H9 (cell line): Measurements from ENCODE around the gene DYRK1A. TPM values are rescaled to one million over a fixed set of nuclear protein-coding genes. Genes with fewer than 3 reads are reported as not detected.

Experiments
- DNase-seq: peaks from one replicate; pipeline ENCODE4 v3.0.0-alpha.2; 2017
- H2AFZ ChIP-seq: one replicate; pipeline ENCODE4 v1.6.1; 2013; ENCODE audit warnings: mild to moderate bottlenecking, low read length, control low read depth, moderate library complexity
- H2AK5ac ChIP-seq: 2 replicates; pipeline ENCODE4 v1.6.1; 2013; ENCODE audit warnings: low read length, control low read depth, mixed read lengths; ENCODE audit not compliant: insufficient read length
- H2BK120ac ChIP-seq: one replicate; pipeline ENCODE4 v1.6.1; 2013; ENCODE audit warnings: low read depth, mild to moderate bottlenecking, low read length, control low read depth, inconsistent platforms; ENCODE audit not compliant: poor library complexity, severe bottlenecking
- H2BK12ac ChIP-seq: 2 replicates; pipeline ENCODE4 v1.6.1; 2013; ENCODE audit warnings: low read length, control low read depth, mixed read lengths, low read depth; ENCODE audit not compliant: insufficient read length
- H2BK15ac ChIP-seq: 2 replicates; pipeline ENCODE4 v1.6.1; 2013; ENCODE audit warnings: low read depth, low read length, control low read depth
- H2BK20ac ChIP-seq: one replicate; pipeline ENCODE4 v1.6.1; 2013; ENCODE audit warnings: low read depth, mild to moderate bottlenecking, low read length, control low read depth, inconsistent platforms; ENCODE audit not compliant: poor library complexity, severe bottlenecking
- H2BK5ac ChIP-seq: 2 replicates; pipeline ENCODE4 v1.6.1; 2013; ENCODE audit warnings: low read length, control low read depth, mixed read lengths; ENCODE audit not compliant: insufficient read length
- H3K14ac ChIP-seq: 2 replicates; pipeline ENCODE4 v1.6.1; 2013; ENCODE audit warnings: low read length, control low read depth; ENCODE audit not compliant: insufficient read depth
- H3K18ac ChIP-seq: 2 replicates; pipeline ENCODE4 v1.6.1; 2013; ENCODE audit warnings: low read depth, mild to moderate bottlenecking, mixed read lengths, low read length, control low read depth; ENCODE audit not compliant: insufficient read length
- H3K23ac ChIP-seq: 2 replicates; pipeline ENCODE4 v1.6.1; 2013; ENCODE audit warnings: low read length, control low read depth, mixed read lengths, low read depth; ENCODE audit not compliant: insufficient read length
- H3K23me2 ChIP-seq: 2 replicates; pipeline ENCODE4 v1.6.1; 2013; ENCODE audit warnings: low read depth, mild to moderate bottlenecking, mixed read lengths, low read length, control low read depth; ENCODE audit not compliant: insufficient read length, poor library complexity, severe bottlenecking
- H3K27ac ChIP-seq: 2 replicates; pipeline ENCODE4 v1.5.1; 2013; ENCODE audit warnings: low read length, control low read depth, mixed read lengths, low read depth; ENCODE audit not compliant: insufficient read length
- H3K27me3 ChIP-seq: 2 replicates; pipeline ENCODE4 v1.6.1; 2013; ENCODE audit warnings: low read length, control low read depth, inconsistent platforms; ENCODE audit not compliant: insufficient read depth
- H3K4ac ChIP-seq: 2 replicates; pipeline ENCODE4 v1.6.1; 2013; ENCODE audit warnings: low read depth, mild to moderate bottlenecking, control low read depth, inconsistent platforms, low read length, moderate library complexity
- H3K4me1 ChIP-seq: 2 replicates; pipeline ENCODE4 v1.6.1; 2013; ENCODE audit warnings: low read length, control low read depth, inconsistent platforms; ENCODE audit not compliant: insufficient read depth
- H3K4me2 ChIP-seq: 2 replicates; pipeline ENCODE4 v1.6.1; 2013; ENCODE audit warnings: low read length, control low read depth, mixed read lengths; ENCODE audit not compliant: insufficient read length, insufficient read depth
- H3K56ac ChIP-seq: 2 replicates; pipeline ENCODE4 v1.6.1; 2013; ENCODE audit warnings: low read depth, mild to moderate bottlenecking, mixed read lengths, low read length, control low read depth; ENCODE audit not compliant: insufficient read length
- H3K79me1 ChIP-seq: 2 replicates; pipeline ENCODE4 v1.6.1; 2013; ENCODE audit warnings: low read depth, mild to moderate bottlenecking, moderate library complexity, low read length, control low read depth, inconsistent platforms; ENCODE audit not compliant: insufficient read depth, poor library complexity, severe bottlenecking
- H3K79me2 ChIP-seq: 2 replicates; pipeline ENCODE4 v1.6.1; 2013; ENCODE audit warnings: low read length, control low read depth, inconsistent platforms; ENCODE audit not compliant: insufficient read depth
- H3K9ac ChIP-seq: 2 replicates; pipeline ENCODE4 v1.6.1; 2013; ENCODE audit warnings: low read length, control low read depth, mixed read lengths; ENCODE audit not compliant: insufficient read length; ENCODE audit errors: extremely low read depth
- H3K9me3 ChIP-seq: one replicate; pipeline ENCODE4 v1.6.1; 2013; ENCODE audit warnings: low read depth, low read length, inconsistent platforms; ENCODE audit not compliant: control insufficient read depth
- H3T11ph ChIP-seq: one replicate; pipeline ENCODE4 v1.6.1; 2013; ENCODE audit warnings: mild to moderate bottlenecking, low read length, control low read depth, inconsistent platforms
- H4K20me1 ChIP-seq: one replicate; pipeline ENCODE4 v1.6.1; 2013; ENCODE audit not compliant: control insufficient read depth, insufficient read length, insufficient read depth
- H4K5ac ChIP-seq: 2 replicates; pipeline ENCODE4 v1.6.1; 2013; ENCODE audit warnings: low read depth, mild to moderate bottlenecking, mixed read lengths, low read length, control low read depth; ENCODE audit not compliant: insufficient read length
- H4K8ac ChIP-seq: replicated peaks from 2 replicates; pipeline ENCODE4 v1.6.1; 2013; ENCODE audit warnings: low read length, control low read depth, mixed read lengths, low read depth; ENCODE audit not compliant: insufficient read length
- H4K91ac ChIP-seq: 2 replicates; pipeline ENCODE4 v1.6.1; 2013; ENCODE audit warnings: low read depth, mild to moderate bottlenecking, moderate library complexity, mixed read lengths, low read length, control low read depth; ENCODE audit not compliant: insufficient read length
- H3K27ac Mint-ChIP-seq, 3 experiments: 2 replicates in 2 of 3; 3 replicates in 1 of 3; pipeline ENCODE4 v1.8.0; 2020 to 2021; ENCODE audit warnings: mixed read lengths in 3 of 3, mild to moderate bottlenecking in 1 of 3, moderate library complexity in 1 of 3
- H3K27me3 Mint-ChIP-seq: 2 replicates; pipeline ENCODE4 v1.8.0; 2021; ENCODE audit warnings: low read depth, mild to moderate bottlenecking, moderate library complexity, mixed read lengths
- H3K36me3 Mint-ChIP-seq, 3 experiments: 2 replicates in 2 of 3; 3 replicates in 1 of 3; pipeline ENCODE4 v1.8.0; 2020 to 2021; ENCODE audit warnings: low read depth in 3 of 3, mixed read lengths in 3 of 3; ENCODE audit not compliant: insufficient read depth in 1 of 3
- H3K4me1 Mint-ChIP-seq, 2 experiments: 2 replicates each; pipeline ENCODE4 v1.8.0; 2020; ENCODE audit warnings: mixed read lengths in 2 of 2
- H3K4me3 Mint-ChIP-seq, 2 experiments: 2 replicates in 1 of 2; 3 replicates in 1 of 2; pipeline ENCODE4 v1.8.0; 2020 to 2021; ENCODE audit warnings: mild to moderate bottlenecking in 2 of 2, mixed read lengths in 2 of 2, moderate library complexity in 1 of 2
- H3K9me3 Mint-ChIP-seq, 2 experiments: 2 replicates in 1 of 2; 3 replicates in 1 of 2; pipeline ENCODE4 v1.8.0; 2020; ENCODE audit warnings: mild to moderate bottlenecking in 2 of 2, mixed read lengths in 2 of 2, moderate library complexity in 1 of 2
- CTCF ChIP-seq: fragments of 200-600 bp; sonication (generic); conservative IDR thresholded peaks from 3 replicates; pipeline ENCODE4 v1.8.0; 2021; ENCODE audit warnings: antibody characterized with exemption, mild to moderate bottlenecking
- WGBS: extraction: QIAGEN DNeasy Blood & Tissue Kit; methylation state at CpG from one replicate; pipeline ENCODE4 v1.1.7; 2013; ENCODE audit warnings: missing lambda C conversion rate, low lambda C conversion rate, mixed read lengths; ENCODE audit not compliant: insufficient read length; ENCODE audit errors: extremely low coverage; 5-methylcytosine and 5-hydroxymethylcytosine counted together
- total RNA-seq: library from RNA; stranded (reverse); gene quantifications from 2 replicates; pipeline ENCODE4 v1.2.1, GENCODE V29; 2021

DYRK1A gene
- total RNA-seq, 1 experiment from 2014 or later = 73.6 TPM

- Mint-ChIP-seq H3K4me1 (no peaks in the 10 kb centered on the region; a peak in 1 of 4 replicates), H3K27ac (no peak overlapping the region), H3K27me3 (peaks cover 10% of the 10 kb centered on the region), H3K4me3 (no peak overlapping the region), H3K36me3 (no peaks in the 10 kb centered on the region; a peak in 1 of 7 replicates), H3K9me3 (no peaks in the 10 kb centered on the region; a peak in 1 of 5 replicates)
- no peak for TF ChIP-seq CTCF
- Histone ChIP-seq H3K18ac (no peak overlapping the region), H3K79me2 (no peaks in the 10 kb centered on the region), H3T11ph (no peak overlapping the region), H4K8ac (no peak overlapping the region), H4K91ac (no peak overlapping the region), H3K79me1 (no peaks in the 10 kb centered on the region), H3K4me1 (no peaks in the 10 kb centered on the region), H3K56ac (no peak overlapping the region), H2BK5ac (no peak overlapping the region), H3K9ac (no peak overlapping the region), H2BK120ac (no peak overlapping the region), H3K14ac (no peak overlapping the region), H3K4ac (no peak overlapping the region), H3K27ac (no peak overlapping the region), H2BK15ac (no peak overlapping the region), H3K4me2 (no peak overlapping the region), H4K20me1 (no peaks in the 10 kb centered on the region), H2BK20ac (no peak overlapping the region), H3K23ac (no peak overlapping the region), H2AK5ac (no peak overlapping the region), H2BK12ac (no peak overlapping the region), H2AFZ (no peak overlapping the region), H3K27me3 (no peaks in the 10 kb centered on the region), H4K5ac (no peak overlapping the region), H3K23me2 (no peaks in the 10 kb centered on the region), H3K9me3 (no peaks in the 10 kb centered on the region)
- DNase-seq = no peak
- no CpG with 5 or more reads among the region's 8 CpGs for WGBS
Observed at GRCh38 chr21:37558676-37559211, 192.2 kb downstream of the DYRK1A start.
